B cell (primary cell): ENCODE results near the gene MAD1L1.

Experiments
- EZH2 ChIP-seq: IDR thresholded peaks from 2 replicates; pipeline ENCODE4 v1.6.1; 2012; ENCODE audit warnings: borderline replicate concordance, low read depth, mild to moderate bottlenecking, moderate library complexity, low read length; ENCODE audit not compliant: insufficient read depth, poor library complexity, severe bottlenecking
- TF ChIP-seq, protein P1 (sequence below): fragments of 200-600 bp; IDR thresholded peaks from one replicate; pipeline ENCODE4 v1.8.0; 2022; ENCODE audit warnings: antibody characterized with exemption, mild to moderate bottlenecking

- TF ChIP-seq, protein P1, sequence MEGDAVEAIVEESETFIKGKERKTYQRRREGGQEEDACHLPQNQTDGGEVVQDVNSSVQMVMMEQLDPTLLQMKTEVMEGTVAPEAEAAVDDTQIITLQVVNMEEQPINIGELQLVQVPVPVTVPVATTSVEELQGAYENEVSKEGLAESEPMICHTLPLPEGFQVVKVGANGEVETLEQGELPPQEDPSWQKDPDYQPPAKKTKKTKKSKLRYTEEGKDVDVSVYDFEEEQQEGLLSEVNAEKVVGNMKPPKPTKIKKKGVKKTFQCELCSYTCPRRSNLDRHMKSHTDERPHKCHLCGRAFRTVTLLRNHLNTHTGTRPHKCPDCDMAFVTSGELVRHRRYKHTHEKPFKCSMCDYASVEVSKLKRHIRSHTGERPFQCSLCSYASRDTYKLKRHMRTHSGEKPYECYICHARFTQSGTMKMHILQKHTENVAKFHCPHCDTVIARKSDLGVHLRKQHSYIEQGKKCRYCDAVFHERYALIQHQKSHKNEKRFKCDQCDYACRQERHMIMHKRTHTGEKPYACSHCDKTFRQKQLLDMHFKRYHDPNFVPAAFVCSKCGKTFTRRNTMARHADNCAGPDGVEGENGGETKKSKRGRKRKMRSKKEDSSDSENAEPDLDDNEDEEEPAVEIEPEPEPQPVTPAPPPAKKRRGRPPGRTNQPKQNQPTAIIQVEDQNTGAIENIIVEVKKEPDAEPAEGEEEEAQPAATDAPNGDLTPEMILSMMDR = no peak
- TF ChIP-seq EZH2 = no peak
Observed at GRCh38 chr7:2244404-2244995, 11.8 kb upstream of the MAD1L1 start.
